ENCODE data around the gene INTU. TPM values are rescaled to one million over a fixed set of nuclear protein-coding genes. Genes with fewer than 3 reads are reported as not detected.
A peak's percentile ranks its signal among the peaks of the same experiment; 100 is the strongest.

Gene INTU
- total RNA-seq, 1 experiment from 2014 or later, result 4.6 TPM

DNA sequence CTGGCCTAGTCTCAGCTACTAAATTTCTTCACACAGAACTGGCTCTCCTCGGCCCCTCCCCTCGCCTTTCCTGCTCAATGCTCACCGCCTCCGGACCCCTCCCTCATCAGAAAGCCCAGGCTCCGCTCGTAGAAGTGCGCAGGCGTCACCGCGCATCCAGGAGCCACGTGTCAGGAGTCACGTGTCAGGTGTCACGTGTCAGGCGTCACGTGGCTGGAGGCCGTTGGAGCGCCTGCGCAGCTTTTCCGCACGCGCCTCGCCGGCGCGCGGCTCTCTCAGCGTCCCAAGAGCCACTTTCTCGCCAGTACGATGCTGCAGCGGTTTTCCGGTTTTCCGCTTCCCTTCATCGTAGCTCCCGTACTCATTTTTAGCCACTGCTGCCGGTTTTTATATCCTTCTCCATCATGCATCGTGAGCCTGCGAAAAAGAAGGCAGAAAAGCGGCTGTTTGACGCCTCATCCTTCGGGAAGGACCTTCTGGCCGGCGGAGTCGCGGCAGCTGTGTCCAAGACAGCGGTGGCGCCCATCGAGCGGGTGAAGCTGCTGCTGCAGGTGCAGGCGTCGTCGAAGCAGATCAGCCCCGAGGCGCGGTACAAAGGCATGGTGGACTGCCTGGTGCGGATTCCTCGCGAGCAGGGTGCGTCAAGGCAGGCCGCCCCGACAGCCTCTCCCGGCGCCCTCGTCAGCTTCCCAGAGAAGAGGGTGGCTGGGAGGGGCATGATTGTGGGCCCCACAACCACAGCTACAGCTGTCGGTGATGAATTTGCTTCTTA is 97.6 kb downstream of the INTU start, which contains the start of gene SLC25A31:
SLC25A31 (plus strand) TSS at position 259 of the 772 bp plus-strand sequence; CDS start at position 405, 146 bp downstream.
- DNase-seq, result no peak
- intact Hi-C loops (cut with micrococcal nuclease; ENCODE audit: unreplicated experiment), result no loop called here
- H3K36me3 Mint-ChIP-seq (ENCODE audit: insufficient read depth, unreplicated experiment), result peaks cover 4% of the 10 kb centered on the region
- no peak for TF ChIP-seq CTCF (IDR thresholded peaks at IDR 0.05; ENCODE audit: unreplicated experiment)
- CTCF ChIA-PET, result interaction anchor here (0.6 kb wide), 1 partner anchor 58 kb away, joined by 7 read pairs; no protein-coding TSS in a partner anchor
- no TSS peak for BruUV-seq (replicated peaks)
- H3K9me3 Mint-ChIP-seq (ENCODE audit: low read depth, unreplicated experiment), result no peaks in the 10 kb centered on the region
- H3K4me3 Mint-ChIP-seq (ENCODE audit: low read depth, unreplicated experiment), result no peak within 1 kb of the TSS
- H3K4me1 Mint-ChIP-seq (ENCODE audit: low read depth, unreplicated experiment), result no peaks in the 10 kb centered on the region
- H3K27me3 Mint-ChIP-seq (ENCODE audit: unreplicated experiment), result no peaks in the 10 kb centered on the region
- no peak within 1 kb of the TSS for H3K27ac Mint-ChIP-seq (ENCODE audit: unreplicated experiment)

DNA sequence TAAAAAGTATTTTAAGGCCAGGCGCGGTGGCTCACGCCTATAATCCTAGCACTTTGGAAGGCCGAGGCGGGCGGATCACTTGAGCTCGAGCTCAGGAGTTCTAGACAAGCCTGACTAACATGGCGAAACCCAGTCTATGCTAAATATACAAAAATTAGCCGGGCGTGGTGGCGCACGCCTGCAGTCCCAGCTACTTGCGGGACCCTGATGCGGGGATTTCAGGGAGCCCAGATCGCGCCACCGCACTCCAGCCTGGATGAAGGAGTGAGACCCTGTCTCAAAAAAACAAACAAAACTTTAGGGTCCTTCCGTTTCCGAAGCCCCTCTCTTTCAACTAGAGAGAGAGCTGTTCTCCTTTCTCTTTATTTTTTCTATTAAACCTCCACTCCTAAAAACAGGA is 98.6 kb downstream of the INTU start:
- DNase-seq, result no peak
- Mint-ChIP-seq H3K4me1 (ENCODE audit: low read depth, unreplicated experiment) (no peaks in the 10 kb centered on the region), H3K4me3 (ENCODE audit: low read depth, unreplicated experiment) (no peak overlapping the region), H3K27me3 (ENCODE audit: unreplicated experiment) (no peaks in the 10 kb centered on the region), H3K36me3 (ENCODE audit: insufficient read depth, unreplicated experiment) (peaks cover 4% of the 10 kb centered on the region), H3K9me3 (ENCODE audit: low read depth, unreplicated experiment) (no peaks in the 10 kb centered on the region), H3K27ac (ENCODE audit: unreplicated experiment) (no peak overlapping the region)
- no peak for TF ChIP-seq CTCF (IDR thresholded peaks at IDR 0.05; ENCODE audit: unreplicated experiment)
- no TSS peak for BruUV-seq (replicated peaks)
- intact Hi-C loops (cut with micrococcal nuclease; ENCODE audit: unreplicated experiment), result no loop called here
- CTCF ChIA-PET, result no interaction called here

GRCh38 chr4:127732623-127733328 is 100.0 kb downstream of the INTU start:
- peak; percentile 39 for TF ChIP-seq CTCF (IDR thresholded peaks at IDR 0.05; ENCODE audit: unreplicated experiment)
- Mint-ChIP-seq H3K4me1 (ENCODE audit: low read depth, unreplicated experiment) (no peaks in the 10 kb centered on the region), H3K36me3 (ENCODE audit: insufficient read depth, unreplicated experiment) (peaks cover 4% of the 10 kb centered on the region), H3K9me3 (ENCODE audit: low read depth, unreplicated experiment) (no peaks in the 10 kb centered on the region), H3K27ac (ENCODE audit: unreplicated experiment) (no peak overlapping the region), H3K27me3 (ENCODE audit: unreplicated experiment) (no peaks in the 10 kb centered on the region), H3K4me3 (ENCODE audit: low read depth, unreplicated experiment) (no peak overlapping the region)
- CTCF ChIA-PET, result interaction anchor here (0.7 to 2.5 kb wide), 5 partner anchors 24 to 146 kb away, joined by 3 to 20 read pairs (median 5); partner anchors contain the start of gene INTU
- intact Hi-C loops (cut with micrococcal nuclease; ENCODE audit: unreplicated experiment), result loop anchor here (1.0 kb wide), 1 partner anchor 127 kb away; no protein-coding TSS in a partner anchor
- no TSS peak for BruUV-seq (replicated peaks)
- peak; percentile 2 for DNase-seq

DNA sequence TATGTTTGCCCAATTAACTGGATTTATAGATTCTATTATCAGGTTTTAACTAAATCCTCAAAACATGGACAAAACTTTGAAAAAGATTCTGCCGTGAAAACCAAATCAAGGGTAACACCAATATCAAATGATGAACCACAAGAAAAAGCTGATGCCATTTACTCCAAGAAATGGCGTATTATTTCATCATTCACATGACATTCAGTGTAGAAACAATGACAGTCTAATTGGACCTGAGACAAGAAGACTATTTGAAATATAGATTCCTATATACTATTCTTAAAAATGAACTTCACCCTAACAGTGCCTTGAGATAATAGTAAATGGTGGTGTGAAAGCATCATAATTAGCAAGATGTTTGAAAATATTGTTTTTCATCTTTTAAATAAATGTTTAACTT is 102.2 kb downstream of the INTU start:
- TF ChIP-seq CTCF (IDR thresholded peaks at IDR 0.05; ENCODE audit: unreplicated experiment), result no peak
- no peak for DNase-seq
- H3K27ac Mint-ChIP-seq (ENCODE audit: unreplicated experiment), result no peak overlapping the region
- H3K36me3 Mint-ChIP-seq (ENCODE audit: insufficient read depth, unreplicated experiment), result peaks cover 4% of the 10 kb centered on the region
- intact Hi-C loops (cut with micrococcal nuclease; ENCODE audit: unreplicated experiment), result no loop called here
- no peaks in the 10 kb centered on the region for H3K9me3 Mint-ChIP-seq (ENCODE audit: low read depth, unreplicated experiment)
- CTCF ChIA-PET, result no interaction called here
- no peak overlapping the region for H3K4me3 Mint-ChIP-seq (ENCODE audit: low read depth, unreplicated experiment)
- BruUV-seq (replicated peaks), result no TSS peak
- H3K27me3 Mint-ChIP-seq (ENCODE audit: unreplicated experiment), result no peaks in the 10 kb centered on the region
- H3K4me1 Mint-ChIP-seq (ENCODE audit: low read depth, unreplicated experiment), result no peaks in the 10 kb centered on the region
